GM12878 (cell line): Measurements from ENCODE around the gene TDRKH. TPM values are rescaled to one million over a fixed set of nuclear protein-coding genes. Genes with fewer than 3 reads are reported as not detected.

ENCODE experiments used
- ATAC-seq: fragments of 200-7000 bp; cut with Tn5 transposase; 3 replicates; pipeline ENCODE4 v1.9.1; 2020; ENCODE audit warnings: mild to moderate bottlenecking, moderate library complexity
- BruUV-seq: library from RNA; stranded (reverse); fragments of 400-500 nt; replicated peaks from 2 replicates; lab custom pipeline; 2021; lab: Mats Ljungman, UMichigan
- CTCF ChIA-PET: fragments of 300-600 bp; sonication (Branson Sonifier 250); formaldehyde crosslinking; extraction: SDS; loops from one replicate; lab custom pipeline; 2021; ENCODE audit warnings: inconsistent platforms; lab: Yijun Ruan, JAX
- POLR2A ChIA-PET: fragments of 350-600 bp; formaldehyde crosslinking; extraction: SDS; loops from one replicate; lab custom pipeline; 2021; ENCODE audit warnings: inconsistent platforms; lab: Charles Lee
- RAD21 ChIA-PET: fragments of 300-600 bp; sonication (Branson Sonifier 250); formaldehyde crosslinking; loops from one replicate; lab custom pipeline; 2023; ENCODE audit warnings: antibody characterized with exemption; ENCODE audit not compliant: unreplicated experiment; lab: Charles Lee
- SMC1A ChIA-PET: fragments of 300-600 bp; sonication (Branson Sonifier 250); formaldehyde crosslinking; loops from one replicate; lab custom pipeline; 2023; ENCODE audit not compliant: unreplicated experiment, uncharacterized antibody; lab: Charles Lee
- DNase-seq: peaks from one replicate; pipeline ENCODE4 v3.0.0-alpha.2; 2011; ENCODE audit warnings: low read depth, low spot score
- FAIRE-seq: peaks from 3 replicates; lab custom pipeline; 2011; peaks lifted over from hg19 to GRCh38; lab: Jason Lieb, UNC
- H2AFZ ChIP-seq: 2 replicates; pipeline ENCODE4 v1.6.0; 2011; ENCODE audit warnings: low read depth, low read length, control low read depth; ENCODE audit not compliant: control insufficient read depth
- H3K27ac ChIP-seq: 2 replicates; pipeline ENCODE4 v1.5.1; 2011; ENCODE audit warnings: control low read depth; ENCODE audit not compliant: control insufficient read depth, insufficient read depth
- H3K27me3 ChIP-seq, 2 experiments: replicated peaks in 1 of 2; 2 replicates each; pipeline versions ENCODE4 v1.6.0 to v1.6.1; 2011; ENCODE audit warnings: low read length in 1 of 2; ENCODE audit not compliant: control insufficient read depth in 2 of 2, insufficient read depth in 2 of 2
- H3K36me3 ChIP-seq, 2 experiments: 2 replicates each; pipeline ENCODE4 v1.5.1; 2011; ENCODE audit warnings: low read length in 1 of 2; ENCODE audit not compliant: control insufficient read depth in 2 of 2, insufficient read depth in 2 of 2
- H3K4me1 ChIP-seq: 2 replicates; pipeline ENCODE4 v1.6.1; 2011; ENCODE audit warnings: mild to moderate bottlenecking, low read length, moderate library complexity, mixed read lengths; ENCODE audit not compliant: control insufficient read depth, insufficient read depth
- H3K4me2 ChIP-seq: 2 replicates; pipeline ENCODE4 v1.6.0; 2011; ENCODE audit warnings: control low read depth; ENCODE audit not compliant: control insufficient read depth, insufficient read depth
- H3K4me3 ChIP-seq: fragments of 200-600 bp; sonication (generic); 2 replicates; pipeline ENCODE4 v1.5.1; 2016
- H3K79me2 ChIP-seq: 2 replicates; pipeline ENCODE4 v1.6.0; 2011; ENCODE audit warnings: low read length; ENCODE audit not compliant: control insufficient read depth, insufficient read depth
- H3K9ac ChIP-seq: 2 replicates; pipeline ENCODE4 v1.8.0; 2011; ENCODE audit warnings: low read length, control low read depth, mixed read lengths; ENCODE audit not compliant: control insufficient read depth, insufficient read depth
- H3K9me3 ChIP-seq: replicated peaks from 3 replicates; pipeline ENCODE4 v1.5.1; 2011; ENCODE audit warnings: mild to moderate bottlenecking, low read length; ENCODE audit not compliant: control insufficient read depth, insufficient read depth
- H4K20me1 ChIP-seq: 2 replicates; pipeline ENCODE4 v1.6.0; 2011; ENCODE audit not compliant: control insufficient read depth, insufficient read depth
- EZH2 ChIP-seq: IDR thresholded peaks from 2 replicates; pipeline ENCODE4 v1.6.1; 2012; ENCODE audit warnings: low read depth, mild to moderate bottlenecking, control low read depth, inconsistent platforms, low read length, borderline replicate concordance; ENCODE audit not compliant: control insufficient read depth
- HDGF ChIP-seq: fragments of 450-650 bp; IDR thresholded peaks from 2 replicates; pipeline ENCODE4 v1.6.1; 2016; ENCODE audit warnings: antibody characterized with exemption
- SMC3 ChIP-seq: IDR thresholded peaks from 2 replicates; pipeline ENCODE4 v1.6.1; 2011; ENCODE audit warnings: low read length, improper control_type of control experiment, borderline replicate concordance
- SP1 ChIP-seq: IDR thresholded peaks from one replicate; pipeline ENCODE4 v1.6.1; 2011; ENCODE audit warnings: low read depth, low read length
- TAF1 ChIP-seq: IDR thresholded peaks from 2 replicates; pipeline ENCODE4 v1.6.1; 2011; ENCODE audit warnings: mild to moderate bottlenecking, low read depth, low read length, borderline replicate concordance
- TBL1XR1 ChIP-seq: IDR thresholded peaks from 2 replicates; pipeline ENCODE4 v1.6.1; 2012; ENCODE audit warnings: low read depth, low read length, improper control_type of control experiment
- WGBS: methylation state at CpG from one replicate; pipeline ENCODE4 v1.1.6; 2016; ENCODE audit warnings: low lambda C conversion rate; ENCODE audit not compliant: insufficient replicate concordance, insufficient coverage; ENCODE audit errors: missing lambda C conversion rate; 5-methylcytosine and 5-hydroxymethylcytosine counted together
- in situ Hi-C: fragments of 300-500 bp; cut with MboI; formaldehyde crosslinking; loops from 9 replicates; pipeline ENCODE4 v1.14.3; 2018; ENCODE audit warnings: mixed read lengths
- intact Hi-C: fragments of 100-400 bp; cut with micrococcal nuclease; formaldehyde crosslinking; loops from one replicate; pipeline ENCODE4 v1.14.2; 2022; ENCODE audit not compliant: unreplicated experiment
- polyA plus RNA-seq, 11 experiments: library from polyadenylated mRNA; depleted of rRNA in 4 of 11; unstranded in 6 of 11; stranded (reverse) in 5 of 11; fragments of >200 nt; fragmentation: Nextera tagmentation in 4 of 11; fragmentation: Illumina TruSeq in 1 of 11; extraction: Ambion mirVana in 4 of 11; extraction: Trizol in 1 of 11; gene quantifications; 1 replicate in 1 of 11; 2 replicates in 10 of 11; pipeline versions ENCODE4 v1.2.1 to v1.2.3, GENCODE V29; 2011 to 2016; ENCODE audit warnings: inconsistent platforms in 2 of 11, missing spikeins in 2 of 11, low read depth in 1 of 11
- total RNA-seq, 4 experiments: library from RNA; depleted of rRNA in 3 of 4; stranded (reverse); fragments of >200 nt in 3 of 4; fragmentation: Illumina TruSeq in 1 of 4; extraction: Trizol in 1 of 4; gene quantifications; 2 replicates each; pipeline versions ENCODE4 v1.2.1 to v1.2.3, GENCODE V29; 2013 to 2021

The TDRKH gene
- total and polyA plus RNA-seq, 10 of the 15 experiments (the other 5 are each of a cell fraction or from before 2014, with no cell fraction given), result 1.3 to 8.4 (median 2.9) TPM

DNA sequence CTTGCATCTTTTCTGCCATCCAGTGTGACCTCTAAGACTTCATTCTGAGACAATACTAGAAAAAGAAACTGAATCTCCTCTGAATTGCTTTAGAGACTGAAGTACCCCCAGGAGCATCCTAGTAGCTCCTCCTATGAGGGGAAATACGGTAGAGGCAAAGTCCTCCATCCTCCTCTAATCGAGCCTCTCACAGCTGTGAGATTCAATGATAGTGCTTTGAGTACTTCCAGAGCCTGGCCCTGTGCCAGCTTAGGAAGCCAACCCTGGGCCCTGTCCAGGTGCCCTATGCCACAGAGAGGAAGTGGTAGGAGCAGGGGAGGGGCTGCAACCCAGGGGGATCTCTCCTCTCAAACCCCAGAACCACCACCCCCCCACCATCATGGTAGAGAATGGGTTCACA lies 30.6 kb upstream of the TDRKH start:
- H2AFZ ChIP-seq, result no peak overlapping the region
- no peaks in the 10 kb centered on the region; a peak in 1 of 4 replicates for H3K27me3 ChIP-seq
- no peak for DNase-seq
- no peak overlapping the region for H3K27ac ChIP-seq
- no peak overlapping the region for H3K9ac ChIP-seq
- SMC1A ChIA-PET, result interaction anchor here (0.5 to 1.2 kb wide), 2 partner anchors 28 to 163 kb away, joined by 3 read pairs; no protein-coding TSS in a partner anchor
- POLR2A ChIA-PET, result interaction anchor here (0.5 to 1.2 kb wide), 3 partner anchors 10 to 358 kb away, joined by 3 read pairs; no protein-coding TSS in a partner anchor
- H3K9me3 ChIP-seq, result no peaks in the 10 kb centered on the region
- H3K36me3 ChIP-seq, result no peaks in the 10 kb centered on the region
- no peak for ATAC-seq
- intact Hi-C loops (no loop called here), in situ Hi-C loops (no loop called here)
- no peak for FAIRE-seq
- RAD21 ChIA-PET, result interaction anchor here (0.8 kb wide), 1 partner anchor 58 kb away, joined by 3 read pairs; the partner anchor contains the start of gene MRPL9
- peaks cover 5% of the 10 kb centered on the region for H3K4me1 ChIP-seq
- no peak overlapping the region for H3K4me3 ChIP-seq
- TF ChIP-seq EZH2, result no peak
- CTCF ChIA-PET, result interaction anchor here (0.8 to 1.6 kb wide), 3 partner anchors 15 to 225 kb away, joined by 3 to 5 read pairs (median 3); no protein-coding TSS in a partner anchor
- no peaks in the 10 kb centered on the region for H3K79me2 ChIP-seq
- no TSS peak for BruUV-seq
- H4K20me1 ChIP-seq, result no peaks in the 10 kb centered on the region
- WGBS, result 0% methylated on average over 2 of the region's 2 CpGs
- H3K4me2 ChIP-seq, result no peak overlapping the region

- ChIA-PET RAD21 (interaction anchor here (0.8 kb wide), 1 partner anchor 57 kb away, joined by 3 read pairs; the partner anchor contains the start of gene MRPL9), POLR2A (interaction anchor here (0.5 to 1.2 kb wide), 3 partner anchors 9 to 357 kb away, joined by 3 read pairs; no protein-coding TSS in a partner anchor), CTCF (interaction anchor here (0.8 to 1.6 kb wide), 3 partner anchors 16 to 224 kb away, joined by 3 to 5 read pairs (median 3); no protein-coding TSS in a partner anchor), SMC1A (interaction anchor here (1.0 to 1.2 kb wide), 3 partner anchors 13 to 29 kb away, joined by 3 read pairs; no protein-coding TSS in a partner anchor)
- peaks cover 0 to under 1% of the 10 kb centered on the region in 2 experiments; a peak in 1 of 4 replicates for H3K27me3 ChIP-seq
- WGBS, result 30% methylated on average over 7 of the region's 7 CpGs
- ATAC-seq (no peak), FAIRE-seq (no peak), DNase-seq (no peak)
- intact Hi-C loops, result no loop called here
- in situ Hi-C loops, result no loop called here
- TF ChIP-seq SMC3 (no peak), SP1 (no peak), TBL1XR1 (no peak), TAF1 (no peak), HDGF (no peak)
- no peak overlapping the region for H3K4me3 ChIP-seq
- H4K20me1 ChIP-seq, result no peaks in the 10 kb centered on the region
- peaks cover 5% of the 10 kb centered on the region for H3K4me1 ChIP-seq
- H3K79me2 ChIP-seq, result no peaks in the 10 kb centered on the region
- no peak overlapping the region for H3K9ac ChIP-seq
- no peak overlapping the region for H3K4me2 ChIP-seq
- H2AFZ ChIP-seq, result no peak overlapping the region
- no peaks in the 10 kb centered on the region for H3K36me3 ChIP-seq
- no TSS peak for BruUV-seq
- no peak overlapping the region for H3K27ac ChIP-seq
- H3K9me3 ChIP-seq, result no peaks in the 10 kb centered on the region
Observed at GRCh38 chr1:151819976-151820623, 29.8 kb upstream of the TDRKH start.
